Astrocyte of the cerebellum (primary cell): Measurements from ENCODE around the gene MARCO.

Source experiments
- DNase-seq: peaks from one replicate; pipeline ENCODE4 v3.0.0-alpha.2; 2011; ENCODE audit warnings: low read depth
- H3K4me3 ChIP-seq: 2 replicates; pipeline ENCODE4 v1.5.1; 2011; ENCODE audit warnings: mild to moderate bottlenecking, low read depth, low read length, moderate library complexity
- in situ Hi-C: cut with HindIII; loops from 2 replicates; pipeline ENCODE4 v1.10.0; 2017; ENCODE audit warnings: low sequenced_read_pairs
- TF ChIP-seq, protein P1 (sequence below): IDR thresholded peaks from 2 replicates; pipeline ENCODE4 v1.5.1; 2012; ENCODE audit warnings: low read length, low read depth, moderate library complexity, mild to moderate bottlenecking; ENCODE audit errors: missing control alignments

MARCO gene

GRCh38 chr2:118967124-118967880 lies 25.3 kb downstream of the MARCO start:
- no peak overlapping the region for H3K4me3 ChIP-seq
- DNase-seq, result no peak
- in situ Hi-C loops, result no loop called here
- TF ChIP-seq, protein P1, sequence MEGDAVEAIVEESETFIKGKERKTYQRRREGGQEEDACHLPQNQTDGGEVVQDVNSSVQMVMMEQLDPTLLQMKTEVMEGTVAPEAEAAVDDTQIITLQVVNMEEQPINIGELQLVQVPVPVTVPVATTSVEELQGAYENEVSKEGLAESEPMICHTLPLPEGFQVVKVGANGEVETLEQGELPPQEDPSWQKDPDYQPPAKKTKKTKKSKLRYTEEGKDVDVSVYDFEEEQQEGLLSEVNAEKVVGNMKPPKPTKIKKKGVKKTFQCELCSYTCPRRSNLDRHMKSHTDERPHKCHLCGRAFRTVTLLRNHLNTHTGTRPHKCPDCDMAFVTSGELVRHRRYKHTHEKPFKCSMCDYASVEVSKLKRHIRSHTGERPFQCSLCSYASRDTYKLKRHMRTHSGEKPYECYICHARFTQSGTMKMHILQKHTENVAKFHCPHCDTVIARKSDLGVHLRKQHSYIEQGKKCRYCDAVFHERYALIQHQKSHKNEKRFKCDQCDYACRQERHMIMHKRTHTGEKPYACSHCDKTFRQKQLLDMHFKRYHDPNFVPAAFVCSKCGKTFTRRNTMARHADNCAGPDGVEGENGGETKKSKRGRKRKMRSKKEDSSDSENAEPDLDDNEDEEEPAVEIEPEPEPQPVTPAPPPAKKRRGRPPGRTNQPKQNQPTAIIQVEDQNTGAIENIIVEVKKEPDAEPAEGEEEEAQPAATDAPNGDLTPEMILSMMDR, result no peak

GRCh38 chr2:118968042-118968441 lies 26.0 kb downstream of the MARCO start:
- no peak for DNase-seq
- H3K4me3 ChIP-seq, result no peak overlapping the region
- in situ Hi-C loops, result no loop called here
- TF ChIP-seq, protein P1, result no peak

DNA sequence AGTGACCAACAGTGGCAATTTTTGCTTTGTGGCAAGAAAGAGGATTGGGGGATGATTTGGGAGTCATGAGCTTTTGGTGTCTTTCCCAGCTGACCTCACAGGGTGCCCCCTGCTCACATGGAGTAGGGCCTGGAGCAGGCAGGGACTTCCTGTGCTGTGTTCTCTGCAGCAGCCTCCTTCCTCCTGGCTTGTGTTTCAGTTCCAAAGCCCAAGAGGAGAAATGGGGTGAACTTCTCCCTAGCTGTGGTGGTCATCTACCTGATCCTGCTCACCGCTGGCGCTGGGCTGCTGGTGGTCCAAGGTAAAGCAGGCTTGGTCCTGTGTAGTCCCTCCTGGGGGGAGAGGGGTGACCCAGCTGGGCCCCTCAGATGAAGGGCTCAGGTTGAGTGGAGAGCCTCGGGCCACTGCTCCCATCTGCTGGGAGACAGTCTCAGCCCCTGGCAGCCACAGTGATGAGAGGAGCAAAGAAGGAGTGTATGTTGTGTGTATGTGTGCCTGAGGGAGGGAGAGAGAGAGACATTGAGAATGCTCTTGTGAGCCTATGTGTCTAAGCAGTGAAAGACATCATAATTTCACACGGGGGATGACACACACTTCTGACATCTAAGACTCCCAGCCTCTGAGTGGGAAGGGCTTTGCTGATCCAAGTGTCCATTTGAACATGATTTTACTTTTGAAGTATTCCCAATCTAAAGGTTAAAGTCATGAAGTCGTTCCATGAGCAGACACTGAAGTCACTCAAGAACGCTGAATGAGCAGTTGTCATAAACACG lies 27.2 kb downstream of the MARCO start:
- TF ChIP-seq, protein P1, result no peak
- no peak overlapping the region for H3K4me3 ChIP-seq
- in situ Hi-C loops, result no loop called here
- no peak for DNase-seq

DNA sequence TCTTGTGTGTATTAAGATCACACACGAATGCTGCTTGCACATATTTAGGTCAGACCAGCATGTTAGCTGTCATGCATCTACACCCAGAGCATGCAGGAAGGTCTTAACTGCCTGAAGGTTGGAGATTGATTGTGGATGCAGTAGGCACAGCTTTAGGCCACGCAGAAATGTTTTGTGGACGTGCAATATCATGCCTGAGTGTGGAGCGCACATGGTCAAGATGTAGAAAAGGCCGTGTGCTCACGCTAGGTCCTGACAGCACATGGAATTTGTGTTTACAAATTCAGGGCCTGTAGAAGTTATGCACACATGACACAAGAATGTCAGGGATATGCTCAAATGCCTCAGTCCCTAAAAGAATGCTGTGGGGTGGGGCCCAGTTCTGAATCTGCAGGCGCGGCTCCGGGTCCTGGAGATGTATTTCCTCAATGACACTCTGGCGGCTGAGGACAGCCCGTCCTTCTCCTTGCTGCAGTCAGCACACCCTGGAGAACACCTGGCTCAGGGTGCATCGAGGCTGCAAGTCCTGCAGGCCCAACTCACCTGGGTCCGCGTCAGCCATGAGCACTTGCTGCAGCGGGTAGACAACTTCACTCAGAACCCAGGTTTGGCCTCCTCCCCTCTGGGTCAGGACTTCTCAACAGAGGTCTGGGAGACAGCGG lies 27.9 kb downstream of the MARCO start:
- DNase-seq, result no peak
- TF ChIP-seq, protein P1, result no peak
- in situ Hi-C loops, result no loop called here
- no peak overlapping the region for H3K4me3 ChIP-seq

- in situ Hi-C loops, result no loop called here
- TF ChIP-seq, protein P1, result no peak
- no peak overlapping the region for H3K4me3 ChIP-seq
- no peak for DNase-seq
Measured at GRCh38 chr2:118970396-118971135, 28.6 kb downstream of the MARCO start.
